Rectal smooth muscle tissue (tissue), 1 donor: ENCODE data around the gene PLXNA4.

Experiments used
- H3K27ac ChIP-seq: one replicate; pipeline ENCODE4 v1.7.0; 2013; ENCODE audit warnings: low read depth, low read length, inconsistent platforms
- H3K27me3 ChIP-seq: one replicate; pipeline ENCODE4 v1.7.0; 2013; ENCODE audit warnings: low read length; ENCODE audit not compliant: control insufficient read depth, insufficient read depth
- H3K36me3 ChIP-seq: one replicate; pipeline ENCODE4 v1.7.0; 2013; ENCODE audit warnings: low read length; ENCODE audit not compliant: control insufficient read depth, insufficient read depth
- H3K4me1 ChIP-seq: one replicate; pipeline ENCODE4 v1.7.0; 2013; ENCODE audit warnings: low read length; ENCODE audit not compliant: control insufficient read depth, insufficient read depth
- H3K4me3 ChIP-seq: one replicate; pipeline ENCODE4 v1.7.0; 2013; ENCODE audit warnings: low read length
- H3K9ac ChIP-seq: one replicate; pipeline ENCODE4 v1.7.0; 2013; ENCODE audit warnings: low read length

PLXNA4 gene

DNA sequence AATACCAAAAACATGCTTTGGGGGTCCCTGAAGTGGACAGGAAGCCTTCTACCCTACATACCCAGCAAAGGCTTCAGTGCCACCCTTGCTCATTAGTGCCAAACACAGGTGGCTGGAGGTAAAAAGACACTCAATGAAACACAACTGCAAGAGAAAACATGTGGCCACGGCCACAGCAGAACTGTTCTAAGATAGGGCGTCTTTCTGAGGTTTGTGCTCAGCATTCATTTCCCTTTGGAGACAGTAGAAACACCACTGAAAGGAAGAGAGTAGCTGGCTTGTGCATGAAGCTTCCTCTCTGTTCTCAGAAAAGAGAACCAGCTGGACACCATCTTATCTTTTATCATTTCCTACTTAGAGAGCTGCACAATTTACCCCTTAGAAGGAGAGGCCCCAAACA lies 143.0 kb downstream of the PLXNA4 start:
- Histone ChIP-seq H3K36me3 (no peaks in the 10 kb centered on the region), H3K4me3 (no peak overlapping the region), H3K27me3 (no peaks in the 10 kb centered on the region), H3K27ac (no peak overlapping the region), H3K9ac (no peak overlapping the region), H3K4me1 (no peaks in the 10 kb centered on the region)

GRCh38 chr7:132430861-132431822 lies 145.1 kb downstream of the PLXNA4 start:
- Histone ChIP-seq H3K27ac (no peak overlapping the region), H3K27me3 (no peaks in the 10 kb centered on the region), H3K4me1 (no peaks in the 10 kb centered on the region)

DNA sequence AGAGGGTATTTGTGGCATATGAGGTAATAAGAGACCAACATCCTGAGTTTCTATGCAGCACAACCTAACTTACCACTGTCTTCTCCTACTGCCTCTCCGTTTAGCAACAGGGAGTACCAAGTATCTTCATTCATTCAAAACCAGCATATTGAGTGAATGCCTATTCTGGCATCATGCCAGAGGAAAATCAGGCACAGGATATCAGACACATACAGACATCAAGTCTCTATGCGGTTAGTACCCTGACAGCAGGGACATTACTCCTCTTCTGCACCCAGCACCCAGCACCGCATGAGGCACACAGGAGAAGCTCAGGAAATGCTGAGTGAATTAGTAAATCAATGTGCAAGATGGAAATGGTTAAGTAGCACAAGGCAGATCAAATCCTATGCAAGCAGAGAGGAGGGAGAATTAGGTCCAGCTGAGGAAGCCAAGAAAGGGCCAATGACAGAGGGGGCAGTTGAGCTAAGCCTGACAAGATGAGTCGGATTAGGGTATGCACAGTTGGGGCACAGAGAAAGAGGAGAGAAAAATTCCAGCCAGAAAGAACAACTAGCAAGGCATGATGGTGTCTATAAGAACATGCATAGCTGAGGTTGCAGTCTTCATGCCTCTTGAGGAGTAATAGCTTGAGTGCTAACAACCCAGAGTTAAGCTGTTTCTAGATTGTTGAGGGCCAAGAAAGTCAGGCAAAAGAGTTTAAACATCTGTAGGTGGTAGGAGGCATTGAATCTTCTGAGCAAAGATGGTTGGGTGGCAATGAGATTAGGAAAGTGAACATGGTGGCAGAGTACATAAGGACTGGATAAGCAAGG lies 146.0 kb downstream of the PLXNA4 start:
- Histone ChIP-seq H3K4me3 (no peak overlapping the region), H3K4me1 (no peaks in the 10 kb centered on the region), H3K9ac (no peak overlapping the region), H3K27ac (no peak overlapping the region), H3K36me3 (no peaks in the 10 kb centered on the region), H3K27me3 (no peaks in the 10 kb centered on the region)

More at GRCh38 chr7:132430861-132431822, 145.1 kb downstream of the PLXNA4 start:
- Histone ChIP-seq H3K36me3 (no peaks in the 10 kb centered on the region), H3K9ac (no peak overlapping the region), H3K4me3 (no peak overlapping the region)

GRCh38 chr7:132429181-132429580 lies 147.1 kb downstream of the PLXNA4 start:
- Histone ChIP-seq H3K36me3 (no peaks in the 10 kb centered on the region), H3K9ac (no peak overlapping the region), H3K27me3 (no peaks in the 10 kb centered on the region), H3K27ac (no peak overlapping the region), H3K4me3 (no peak overlapping the region), H3K4me1 (no peaks in the 10 kb centered on the region)

GRCh38 chr7:132428247-132428919 lies 147.9 kb downstream of the PLXNA4 start:
- no peak overlapping the region for H3K27ac ChIP-seq
- H3K27me3 ChIP-seq: no peaks in the 10 kb centered on the region
- H3K36me3 ChIP-seq: no peaks in the 10 kb centered on the region
- no peaks in the 10 kb centered on the region for H3K4me1 ChIP-seq
- no peak overlapping the region for H3K9ac ChIP-seq
- H3K4me3 ChIP-seq: no peak overlapping the region

DNA sequence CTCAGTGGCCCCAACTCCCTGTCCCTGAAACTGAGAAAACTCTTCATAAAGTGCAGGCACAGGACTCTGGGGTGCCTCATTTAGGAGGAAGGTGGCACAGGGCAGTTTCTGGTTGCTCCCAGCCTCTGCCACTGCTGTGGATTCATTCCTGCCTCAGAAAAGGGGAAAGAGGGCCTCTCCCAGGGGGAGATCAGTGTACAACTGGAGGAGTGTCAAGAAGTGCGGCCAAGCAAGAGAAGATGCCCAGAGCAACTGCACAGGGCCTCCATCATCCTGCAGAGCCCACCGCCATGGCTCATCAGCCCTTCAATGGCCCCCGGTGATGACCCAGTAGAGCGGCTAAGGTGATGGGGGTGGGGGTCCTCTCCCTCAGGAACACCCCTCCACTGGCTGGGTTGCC lies 150.3 kb downstream of the PLXNA4 start:
- Histone ChIP-seq H3K36me3 (no peaks in the 10 kb centered on the region), H3K27me3 (no peaks in the 10 kb centered on the region), H3K4me3 (no peak overlapping the region), H3K27ac (no peak overlapping the region), H3K9ac (no peak overlapping the region), H3K4me1 (no peaks in the 10 kb centered on the region)

- no peak overlapping the region for H3K27ac ChIP-seq
- no peaks in the 10 kb centered on the region for H3K27me3 ChIP-seq
- H3K4me3 ChIP-seq: no peak overlapping the region
- no peaks in the 10 kb centered on the region for H3K36me3 ChIP-seq
- H3K4me1 ChIP-seq: no peaks in the 10 kb centered on the region
- H3K9ac ChIP-seq: no peak overlapping the region
Measured at GRCh38 chr7:132424821-132425724, 151.2 kb downstream of the PLXNA4 start.

GRCh38 chr7:132424277-132424676 lies 152.0 kb downstream of the PLXNA4 start:
- Histone ChIP-seq H3K4me1 (no peaks in the 10 kb centered on the region), H3K27ac (no peak overlapping the region), H3K27me3 (no peaks in the 10 kb centered on the region), H3K4me3 (no peak overlapping the region), H3K9ac (no peak overlapping the region), H3K36me3 (no peaks in the 10 kb centered on the region)

DNA sequence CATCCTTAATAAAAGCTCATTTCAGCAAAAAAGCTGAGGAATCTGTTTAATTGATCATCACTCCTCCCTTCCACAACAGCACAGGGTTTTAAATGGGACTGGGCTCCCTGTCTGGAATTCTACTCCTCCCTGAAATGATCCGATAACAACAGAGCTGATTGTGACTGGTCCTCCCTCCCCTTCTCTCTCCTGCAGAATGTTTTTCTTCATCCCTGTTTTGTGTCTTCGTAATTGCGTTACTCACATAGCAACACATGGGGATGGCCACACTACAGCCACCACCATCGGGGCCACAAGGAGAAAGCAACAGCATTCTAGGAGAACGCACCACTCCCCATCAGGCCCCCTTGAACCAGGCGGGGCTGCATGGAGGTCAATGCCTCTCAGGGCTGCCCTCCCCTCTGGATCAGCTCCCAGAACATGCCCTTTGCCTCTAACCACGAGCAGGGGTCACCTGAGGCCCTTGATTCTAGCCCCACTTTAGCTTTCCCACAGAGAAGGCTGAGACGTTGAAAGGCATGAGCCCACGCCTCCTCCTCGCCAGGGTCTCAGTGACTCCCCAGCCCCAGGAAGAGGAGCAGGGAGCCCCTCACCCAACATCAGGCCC lies 152.6 kb downstream of the PLXNA4 start:
- no peak overlapping the region for H3K9ac ChIP-seq
- no peaks in the 10 kb centered on the region for H3K36me3 ChIP-seq
- H3K4me1 ChIP-seq: no peaks in the 10 kb centered on the region
- H3K27me3 ChIP-seq: no peaks in the 10 kb centered on the region
- no peak overlapping the region for H3K4me3 ChIP-seq
- H3K27ac ChIP-seq: no peak overlapping the region

GRCh38 chr7:132422502-132423111 lies 153.7 kb downstream of the PLXNA4 start:
- no peak overlapping the region for H3K4me3 ChIP-seq

DNA sequence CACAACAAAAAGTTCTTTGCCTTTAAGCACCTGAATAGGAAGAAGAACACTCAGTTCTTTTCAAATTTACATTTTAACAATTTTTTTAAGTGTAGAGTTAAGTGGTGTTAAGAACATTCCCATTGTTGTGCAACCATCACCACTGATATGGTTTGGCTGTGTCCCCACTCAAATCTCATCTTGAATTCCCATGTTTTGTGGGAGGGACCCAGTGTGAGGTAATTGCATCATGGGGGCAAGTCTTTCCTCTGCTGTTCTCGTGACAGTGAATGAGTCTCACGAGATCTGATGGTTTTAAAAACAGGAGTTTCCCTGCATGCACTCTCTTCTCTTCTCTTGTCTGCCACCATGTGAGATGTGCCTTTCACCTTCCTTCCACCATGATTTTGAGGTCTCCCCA lies 155.7 kb downstream of the PLXNA4 start:
- Histone ChIP-seq H3K4me1 (no peaks in the 10 kb centered on the region), H3K27ac (no peak overlapping the region), H3K9ac (no peak overlapping the region), H3K27me3 (no peaks in the 10 kb centered on the region), H3K4me3 (no peak overlapping the region), H3K36me3 (no peaks in the 10 kb centered on the region)

More at GRCh38 chr7:132422502-132423111, 153.7 kb downstream of the PLXNA4 start:
- Histone ChIP-seq H3K4me1 (no peaks in the 10 kb centered on the region), H3K9ac (no peak overlapping the region), H3K36me3 (no peaks in the 10 kb centered on the region), H3K27me3 (no peaks in the 10 kb centered on the region), H3K27ac (no peak overlapping the region)
